HG03460 (cell line): ENCODE results near the gene ATP2C1.
"Not testable (repeated sequence)": the region's sequence is repeated elsewhere in the genome, so short reads cannot be mapped to it uniquely, and the experiment has no call there.

ENCODE experiments used
- ATAC-seq: cut with Tn5 transposase; IDR thresholded peaks from one replicate; pipeline ENCODE4 v1.9.1; 2021; ENCODE audit not compliant: unreplicated experiment

Gene ATP2C1

GRCh38 chr3:130893376-130894129 is at the start of gene ATP2C1:
Gene ATP2C1, plus strand, starts transcription at chr3:130894084. Its CDS starts 686 bp downstream, at chr3:130894770.
- peak; percentile 87 for ATAC-seq

GRCh38 chr3:130844462-130844861 is 49.4 kb upstream of the ATP2C1 start:
- no peak for ATAC-seq

- no peak for ATAC-seq
Observed at GRCh38 chr3:130846181-130846580, 47.7 kb upstream of the ATP2C1 start.

GRCh38 chr3:130849091-130849552 is 44.8 kb upstream of the ATP2C1 start:
- no peak for ATAC-seq

GRCh38 chr3:130850044-130850797 is 43.7 kb upstream of the ATP2C1 start:
- ATAC-seq, result peak; percentile 64

GRCh38 chr3:130850843-130851242 is 43.0 kb upstream of the ATP2C1 start:
- ATAC-seq, result no peak

- ATAC-seq, result no peak
Observed at GRCh38 chr3:130851277-130851676, 42.6 kb upstream of the ATP2C1 start.

- no peak for ATAC-seq
Observed at GRCh38 chr3:130853581-130853980, 40.3 kb upstream of the ATP2C1 start.

DNA sequence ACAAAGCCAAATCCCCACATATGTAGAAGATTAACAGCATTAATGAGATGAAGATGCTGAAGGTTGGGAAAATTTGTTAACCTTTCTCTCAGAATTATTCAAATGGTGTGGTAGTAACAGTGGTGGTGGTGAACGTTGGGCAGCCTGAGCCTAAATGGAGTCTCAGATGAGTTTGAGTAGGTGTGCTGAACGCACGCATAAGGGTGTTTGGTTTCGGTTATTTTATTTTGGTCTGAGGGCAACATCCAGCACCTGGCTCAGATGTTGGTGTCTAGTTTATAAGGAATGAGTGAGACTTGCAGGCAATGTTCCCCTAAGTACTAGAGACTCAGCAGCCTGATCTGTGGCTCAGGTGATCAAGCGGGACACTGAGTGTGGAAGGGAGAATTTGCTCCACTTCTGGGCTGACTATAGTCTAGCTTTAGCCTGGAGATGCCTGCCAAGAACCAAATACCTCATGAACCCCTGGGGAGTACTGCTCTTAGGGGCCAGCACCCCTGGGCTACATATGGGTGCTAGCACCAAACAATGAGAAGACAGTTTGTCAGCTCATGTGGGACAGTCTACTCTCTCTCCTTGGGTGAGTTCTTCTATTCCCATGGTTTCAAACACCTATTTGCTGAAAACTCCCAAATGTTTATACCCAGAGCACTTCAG is 39.5 kb upstream of the ATP2C1 start:
- peak; percentile 34 for ATAC-seq

DNA sequence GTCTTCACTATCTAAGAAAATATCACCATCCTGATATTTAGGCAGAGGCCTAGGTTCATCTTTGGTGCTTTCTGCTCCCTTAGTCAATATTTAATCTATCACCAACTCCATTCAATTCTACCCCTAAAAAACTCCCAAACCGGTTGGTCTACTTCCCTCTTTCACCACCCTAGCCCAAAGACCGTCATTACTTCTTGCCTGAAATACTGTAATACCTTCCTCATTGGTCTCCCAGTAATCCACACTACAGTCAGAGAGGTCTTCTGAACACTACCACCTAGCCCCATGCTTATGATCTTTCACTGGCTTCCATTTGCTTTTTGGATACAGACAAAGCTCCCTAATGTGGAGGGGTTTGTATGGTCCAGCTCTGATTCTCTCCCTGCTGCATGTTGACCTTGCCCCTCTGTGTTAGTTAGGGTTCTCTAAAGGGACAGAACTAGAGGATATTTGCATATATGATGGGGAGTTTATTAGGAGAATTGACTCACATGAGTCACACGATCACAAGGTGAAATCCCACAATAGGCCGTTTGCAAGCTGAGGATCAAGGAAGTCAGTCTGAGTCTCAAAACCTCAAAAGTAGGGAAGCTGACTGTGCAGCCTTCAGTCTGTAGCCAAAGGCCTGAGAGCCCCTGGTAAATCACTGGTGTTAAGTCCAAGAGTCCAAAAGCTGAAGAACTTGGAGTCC is 36.4 kb upstream of the ATP2C1 start:
- ATAC-seq, result no peak

GRCh38 chr3:130862130-130862529 is 31.8 kb upstream of the ATP2C1 start:
- not testable (repeated sequence) for ATAC-seq

GRCh38 chr3:130865489-130865888 is 28.4 kb upstream of the ATP2C1 start:
- no peak for ATAC-seq

DNA sequence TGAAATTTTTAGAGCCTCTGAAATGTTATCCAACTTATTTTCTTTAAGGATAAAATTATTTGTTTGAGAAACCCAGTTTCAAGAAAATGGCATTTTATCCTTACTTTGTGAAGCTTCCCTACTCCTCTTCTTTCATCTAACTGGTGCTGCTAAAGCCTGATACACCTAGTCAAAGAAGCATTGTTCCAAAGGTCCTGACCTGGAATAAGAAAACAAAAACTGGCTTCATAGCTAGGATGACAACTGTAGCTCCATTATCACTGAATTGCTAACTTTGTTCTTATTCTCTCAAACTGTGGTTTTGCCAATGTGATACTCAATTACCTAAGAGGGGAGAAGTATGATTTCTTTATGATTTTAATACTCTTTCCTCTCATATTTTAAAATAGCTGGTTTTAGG is 27.6 kb upstream of the ATP2C1 start:
- no peak for ATAC-seq

GRCh38 chr3:130870423-130870822 is 23.5 kb upstream of the ATP2C1 start:
- no peak for ATAC-seq

GRCh38 chr3:130876594-130876993 is 17.3 kb upstream of the ATP2C1 start:
- no peak for ATAC-seq

DNA sequence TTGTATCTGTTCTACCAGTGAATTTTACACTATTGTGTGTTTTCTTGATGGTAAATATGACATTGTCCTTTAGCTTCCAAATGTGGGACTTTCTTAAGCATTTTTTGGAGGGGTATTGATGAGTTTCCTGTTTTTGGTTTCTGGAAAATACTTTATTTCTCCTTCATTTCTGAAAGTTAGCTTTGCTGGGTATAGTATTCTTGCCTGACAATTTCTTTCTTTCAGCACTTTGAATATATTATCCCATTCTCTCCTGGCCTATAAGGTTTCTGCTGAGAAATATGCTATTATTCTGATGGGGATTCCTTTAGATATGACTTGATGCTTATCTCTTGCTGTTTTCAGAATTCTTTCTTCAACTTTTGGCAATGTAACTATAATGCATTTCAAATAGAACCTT is 15.4 kb upstream of the ATP2C1 start:
- no peak for ATAC-seq

GRCh38 chr3:130889416-130889946 is 4.4 kb upstream of the ATP2C1 start:
- no peak for ATAC-seq

- ATAC-seq, result peak; percentile 38
Observed at GRCh38 chr3:130892759-130893375, 1.0 kb upstream of the ATP2C1 start.

DNA sequence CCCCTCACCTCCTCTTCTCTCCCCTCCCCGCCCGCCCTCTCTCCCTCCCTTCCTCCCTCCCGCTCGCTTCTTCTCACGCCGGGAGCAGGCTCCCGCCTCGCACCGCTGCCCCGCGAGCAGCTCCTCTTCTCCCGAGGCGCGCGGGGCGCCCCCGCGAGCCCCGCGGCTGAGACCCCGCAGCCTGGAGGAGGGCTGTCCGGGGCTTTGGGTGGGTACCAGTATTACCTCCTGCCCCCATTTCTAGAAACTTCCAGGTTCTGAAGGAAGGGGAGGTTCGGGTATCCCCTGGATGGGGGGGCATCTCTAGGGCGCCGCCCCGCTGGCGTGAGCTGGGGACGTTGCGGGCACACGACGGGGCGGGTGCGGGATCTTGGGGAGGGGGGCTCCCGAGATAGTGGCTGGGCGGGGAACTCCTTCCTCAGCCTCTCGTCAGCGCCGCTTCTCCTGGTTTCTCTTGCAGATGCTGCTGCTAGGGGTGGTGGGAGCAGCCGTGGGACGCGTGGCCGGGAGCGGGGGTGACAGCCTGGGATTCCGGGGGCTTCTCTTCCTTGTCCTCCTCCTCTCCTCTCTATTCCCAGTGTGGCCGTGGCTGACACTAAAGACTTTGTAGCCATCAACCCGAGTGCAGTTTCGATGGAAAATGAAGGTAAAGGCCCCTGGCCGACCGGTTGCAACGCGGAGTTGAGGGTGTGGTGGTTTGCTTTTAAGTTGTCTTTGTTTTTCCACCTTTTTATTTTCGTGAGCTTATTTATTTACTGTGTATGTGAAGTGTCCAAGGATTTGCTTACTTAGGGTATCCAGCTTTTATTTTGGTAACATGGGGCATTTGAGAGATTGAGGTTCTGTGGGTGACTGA is 474 bp downstream of the ATP2C1 start:
- peak; percentile 13 for ATAC-seq

DNA sequence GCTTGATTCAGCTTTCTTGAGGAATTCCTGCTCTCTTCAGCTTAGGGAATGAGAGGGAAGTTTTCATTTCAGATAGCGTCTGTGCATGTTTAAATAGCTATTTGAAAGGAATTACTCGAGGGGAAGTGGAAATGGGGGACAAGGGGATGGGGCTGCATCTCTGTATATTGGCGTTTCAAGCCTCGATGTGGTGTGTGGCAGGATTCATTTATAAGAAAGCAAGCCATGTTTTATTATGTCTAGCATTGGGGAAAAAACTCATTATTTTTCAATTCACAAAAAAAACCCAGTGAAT is 1.0 kb downstream of the ATP2C1 start:
- no peak for ATAC-seq
